NCI-H1436 treated with DMSO at 0.1 percent for 48 hours (cell line): Measurements from ENCODE around the gene NGF.

Source experiments
- DNase-seq: peaks from one replicate; lab custom pipeline; 2025; lab: John Stamatoyannopoulos, UW

Gene NGF

GRCh38 chr1:115336741-115337140 is 1.3 kb downstream of the NGF start:
- no peak for DNase-seq

DNA sequence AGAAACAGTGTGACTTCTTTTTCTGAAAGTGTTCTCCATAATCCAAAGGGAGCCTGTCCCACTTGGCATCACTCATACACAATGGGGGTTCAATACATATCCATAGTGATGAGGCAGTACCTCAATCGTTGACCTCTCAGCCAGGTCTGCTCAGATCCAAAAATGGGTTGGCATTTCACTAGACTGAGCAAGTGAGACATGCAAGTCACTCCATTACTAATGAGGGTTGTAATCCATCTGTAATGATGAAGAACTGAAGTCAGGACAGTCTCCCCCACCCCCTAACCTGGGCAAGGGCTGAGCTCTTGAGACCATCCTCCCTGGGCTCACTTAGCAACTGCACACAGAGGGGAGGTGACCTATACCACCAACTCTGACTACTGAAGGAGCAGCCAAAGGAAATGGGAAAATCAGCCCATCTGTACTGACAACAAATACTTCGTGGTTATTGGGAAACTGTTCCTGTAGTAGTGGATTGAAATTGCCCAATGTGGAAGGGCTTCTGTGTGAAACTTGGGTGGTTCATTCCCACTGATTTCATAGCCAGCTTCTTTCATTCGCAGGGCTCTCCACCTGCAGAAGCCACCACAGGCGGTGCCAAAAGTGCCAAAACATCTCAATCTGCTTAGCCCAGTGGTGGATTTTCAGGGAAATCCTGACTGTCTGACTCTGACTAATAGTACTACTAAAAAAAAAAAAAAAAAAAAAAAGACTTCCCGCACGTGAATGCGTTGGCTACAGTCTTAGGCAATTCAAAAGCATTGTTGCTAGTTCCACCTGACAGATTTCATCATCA is 5.0 kb downstream of the NGF start:
- no peak for DNase-seq

DNA sequence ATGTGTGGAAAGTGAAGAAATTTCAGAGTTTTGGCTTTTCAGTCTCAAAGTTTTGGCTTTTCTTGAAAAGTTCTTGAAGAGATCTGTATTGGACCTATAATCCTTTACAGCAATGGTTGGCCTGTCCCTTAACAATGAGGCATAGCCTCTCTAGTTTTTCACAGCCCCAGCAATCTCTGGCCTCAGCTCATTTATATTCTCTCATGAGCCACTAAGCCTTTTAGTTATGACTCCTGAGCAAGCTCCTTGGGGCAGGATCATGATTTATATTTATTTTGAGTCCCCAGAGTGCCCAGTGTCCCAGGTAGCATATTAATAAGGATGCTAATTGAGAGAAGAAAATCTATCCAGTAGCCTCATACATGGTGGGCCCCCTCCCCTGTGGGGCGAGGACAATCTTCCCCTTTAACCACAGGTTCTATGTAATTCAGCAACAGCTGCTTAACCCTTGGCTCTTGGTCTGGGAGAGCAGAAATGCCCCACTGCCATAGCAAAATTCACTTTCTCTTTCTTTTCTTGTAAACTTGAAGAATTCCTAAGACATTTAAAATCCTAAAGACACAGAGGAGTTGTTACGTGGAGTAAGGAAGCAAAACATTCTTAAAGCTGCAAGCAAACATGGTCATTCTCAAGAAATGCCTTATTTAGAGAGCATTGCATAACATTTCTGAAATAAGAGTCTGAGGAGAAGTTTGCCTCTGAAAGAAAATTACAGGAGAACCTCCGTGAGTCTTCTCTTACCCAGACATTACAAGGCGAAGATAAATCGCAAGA is 6.3 kb downstream of the NGF start:
- DNase-seq, result no peak

- no peak for DNase-seq
These were observed 7.5 kb downstream of the NGF start for GRCh38 chr1:115330480-115331013.

- DNase-seq, result no peak
These were observed 8.1 kb downstream of the NGF start for GRCh38 chr1:115329965-115330364.

DNA sequence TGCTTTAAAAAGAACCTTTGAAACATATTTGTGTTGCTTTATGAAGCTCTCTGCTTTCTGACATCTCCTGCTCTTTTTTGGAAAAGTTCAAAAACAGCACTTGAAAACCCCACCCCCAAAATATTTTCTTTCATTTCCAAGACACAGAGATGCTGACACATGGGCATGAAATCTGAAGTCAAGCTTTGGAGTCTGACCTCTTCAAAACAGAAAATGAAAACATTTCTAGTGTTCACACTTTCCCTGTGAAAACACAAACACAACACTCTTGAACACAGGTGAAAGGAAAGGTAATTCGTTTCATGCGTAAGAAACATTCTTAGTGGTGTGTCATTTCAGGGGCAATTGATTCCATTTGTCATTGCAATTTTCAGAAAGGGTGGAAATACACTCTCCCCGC is 10.8 kb downstream of the NGF start:
- DNase-seq, result no peak

GRCh38 chr1:115326419-115326818 is 11.6 kb downstream of the NGF start:
- DNase-seq, result no peak

DNA sequence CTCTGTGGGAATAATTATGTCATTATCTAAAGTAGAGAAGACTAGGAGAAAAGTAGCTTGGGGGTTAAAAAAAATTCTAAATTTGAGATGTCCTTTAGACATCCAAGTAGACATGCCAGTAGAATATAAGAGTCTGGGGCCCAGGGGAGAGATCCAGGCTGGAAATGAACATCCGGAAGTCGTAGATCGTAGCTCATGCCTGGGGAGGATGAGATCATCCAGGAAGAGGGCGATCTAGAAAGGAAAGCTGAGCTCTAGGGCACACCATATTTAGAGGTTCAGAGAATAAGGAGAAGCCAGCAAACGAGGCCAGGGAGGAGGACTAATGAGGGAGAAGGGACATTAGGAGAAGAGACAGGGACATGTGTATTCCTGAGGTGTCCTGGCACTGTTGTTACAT is 12.2 kb downstream of the NGF start:
- DNase-seq, result no peak

GRCh38 chr1:115324649-115325420 is 13.2 kb downstream of the NGF start:
- no peak for DNase-seq

DNA sequence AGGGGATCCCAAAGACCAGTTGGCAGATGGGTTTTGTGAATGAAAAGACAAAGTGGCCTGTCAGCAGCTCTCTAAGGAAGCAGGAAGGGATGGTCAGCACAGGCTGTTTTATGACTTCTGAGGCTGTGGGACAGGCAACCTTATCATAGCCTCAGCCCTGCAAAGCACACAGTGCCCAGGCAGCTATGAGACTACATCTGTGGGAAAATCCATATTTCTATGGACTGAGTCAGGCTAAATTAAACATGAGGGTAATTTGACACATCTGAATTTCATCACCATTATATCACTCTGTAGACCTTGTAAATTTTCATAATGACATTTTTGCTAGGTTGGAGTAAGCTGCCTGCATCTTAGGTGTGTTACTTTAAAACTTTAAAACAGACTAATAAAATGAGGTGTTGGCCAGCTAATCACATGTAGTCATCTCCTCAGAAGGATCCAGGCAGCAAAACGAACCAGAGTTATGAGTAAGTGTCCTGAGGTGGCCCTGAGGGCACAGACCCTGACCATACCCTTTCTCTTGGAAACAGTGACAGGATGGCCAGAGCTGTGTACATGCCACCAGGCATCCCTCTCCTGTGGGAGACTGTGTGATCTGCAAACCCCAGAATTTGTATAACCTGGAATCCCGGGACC is 14.6 kb downstream of the NGF start:
- no peak for DNase-seq

- no peak for DNase-seq
These were observed 15.4 kb downstream of the NGF start for GRCh38 chr1:115322631-115323030.

DNA sequence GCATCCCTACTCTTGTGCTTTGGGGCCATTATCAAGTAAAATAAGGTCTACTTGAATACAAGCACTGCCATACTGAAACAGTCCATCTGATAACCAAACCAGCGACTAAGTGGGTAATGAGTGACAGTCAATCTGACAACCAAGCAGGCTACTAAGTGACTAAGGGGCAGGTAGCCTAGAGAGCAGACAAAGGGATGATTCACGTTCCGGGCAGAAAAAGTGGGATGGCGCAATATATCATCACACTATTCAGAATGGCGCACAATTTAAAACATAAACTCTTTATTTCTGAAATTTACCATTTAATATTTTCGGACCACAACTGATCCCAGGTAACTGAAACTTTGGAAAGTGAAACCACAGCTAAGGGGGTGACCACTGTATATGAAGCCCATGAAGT is 17.7 kb downstream of the NGF start:
- DNase-seq, result no peak

DNA sequence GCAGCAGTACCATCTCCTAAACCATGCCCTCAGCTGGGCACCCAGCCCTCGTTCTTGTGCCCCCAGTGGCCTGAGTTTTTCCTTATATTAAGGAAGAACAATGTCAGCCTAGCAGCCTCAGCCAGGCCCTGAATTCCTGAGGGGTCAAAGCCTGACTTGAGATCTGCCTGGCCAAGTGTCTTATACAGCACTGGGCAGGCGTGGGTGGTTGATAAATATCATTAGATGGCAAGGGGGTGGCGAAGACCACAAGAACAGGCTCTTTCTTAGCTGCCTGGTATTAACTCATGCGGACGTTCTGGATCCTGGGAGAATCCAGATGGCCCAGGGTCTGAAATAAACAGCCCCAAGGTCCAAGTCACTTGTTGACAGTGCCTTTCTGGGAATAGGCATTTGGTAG is 18.3 kb downstream of the NGF start:
- DNase-seq, result no peak

GRCh38 chr1:115317101-115318012 is 20.7 kb downstream of the NGF start:
- no peak for DNase-seq

- DNase-seq, result no peak
These were observed 23.3 kb downstream of the NGF start for GRCh38 chr1:115314765-115315164.

DNA sequence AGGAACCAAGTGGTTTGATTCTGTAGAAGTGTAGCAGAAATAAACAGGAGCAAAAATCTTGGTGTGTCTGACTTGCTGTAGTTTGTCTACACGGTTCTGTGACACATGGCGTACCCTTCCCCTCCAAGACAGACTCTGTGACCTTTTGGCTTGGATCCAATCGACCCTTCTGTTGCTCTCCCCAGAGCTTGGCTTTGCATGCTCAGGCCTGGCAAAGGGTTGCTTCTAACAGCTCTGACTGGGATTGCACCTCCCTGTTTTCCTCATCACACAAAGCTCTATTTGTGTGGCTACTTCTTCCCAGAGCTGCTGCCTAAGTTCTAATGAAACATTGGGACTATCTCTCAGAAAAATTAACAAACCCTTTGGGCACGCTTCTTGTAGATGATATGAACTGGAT is 24.0 kb downstream of the NGF start:
- no peak for DNase-seq

GRCh38 chr1:115313182-115313581 is 24.9 kb downstream of the NGF start:
- no peak for DNase-seq

- no peak for DNase-seq
These were observed 25.3 kb downstream of the NGF start for GRCh38 chr1:115312742-115313141.

GRCh38 chr1:115311474-115311989 is 26.5 kb downstream of the NGF start:
- DNase-seq, result no peak

DNA sequence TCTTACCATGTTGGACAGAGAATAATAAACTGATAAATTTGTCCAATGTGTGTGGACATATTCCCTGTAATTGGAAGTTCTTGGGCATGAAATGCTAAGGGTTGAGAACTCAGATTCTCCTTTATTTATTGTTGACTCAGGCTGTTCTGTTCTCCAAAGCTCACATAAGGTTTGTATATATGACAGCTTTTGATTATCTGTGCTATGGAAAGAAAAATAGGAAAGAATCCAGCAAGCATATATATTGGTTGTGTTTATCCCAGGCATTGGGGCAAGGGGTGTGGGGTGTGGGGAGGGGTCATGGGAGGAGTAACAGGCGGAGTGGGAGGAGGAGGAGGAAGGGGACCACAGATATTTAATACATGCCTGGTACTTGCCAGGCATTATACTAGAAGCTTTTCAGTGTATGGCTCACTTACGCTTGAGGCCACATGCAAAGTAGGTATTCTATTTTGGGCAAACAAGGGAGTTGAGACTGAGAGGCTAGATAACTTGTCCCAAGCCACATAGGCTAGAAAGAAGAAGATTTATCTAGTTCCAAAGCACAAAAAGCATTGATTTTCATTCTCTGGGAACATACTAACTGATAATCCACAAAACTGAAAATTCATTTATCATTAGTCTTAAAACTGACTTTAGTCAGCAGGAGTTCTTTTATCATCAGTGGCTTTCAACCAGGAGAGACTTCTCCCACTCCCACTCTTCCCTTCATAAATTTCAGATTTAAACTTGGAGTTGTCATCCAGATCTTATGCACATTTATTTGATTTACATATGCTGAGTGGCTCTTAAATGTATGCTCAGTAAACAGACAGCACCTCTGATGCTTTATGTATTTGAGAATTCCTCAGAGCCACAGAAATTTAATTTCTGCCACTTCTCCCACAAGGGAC is 27.2 kb downstream of the NGF start:
- DNase-seq, result no peak
